ENCODE results near the gene GALNT14. TPM values are rescaled to one million over a fixed set of nuclear protein-coding genes. Genes with fewer than 3 reads are reported as not detected.

Gene GALNT14
- total RNA-seq, 1 experiment from 2014 or later, result 6.0 TPM

DNA sequence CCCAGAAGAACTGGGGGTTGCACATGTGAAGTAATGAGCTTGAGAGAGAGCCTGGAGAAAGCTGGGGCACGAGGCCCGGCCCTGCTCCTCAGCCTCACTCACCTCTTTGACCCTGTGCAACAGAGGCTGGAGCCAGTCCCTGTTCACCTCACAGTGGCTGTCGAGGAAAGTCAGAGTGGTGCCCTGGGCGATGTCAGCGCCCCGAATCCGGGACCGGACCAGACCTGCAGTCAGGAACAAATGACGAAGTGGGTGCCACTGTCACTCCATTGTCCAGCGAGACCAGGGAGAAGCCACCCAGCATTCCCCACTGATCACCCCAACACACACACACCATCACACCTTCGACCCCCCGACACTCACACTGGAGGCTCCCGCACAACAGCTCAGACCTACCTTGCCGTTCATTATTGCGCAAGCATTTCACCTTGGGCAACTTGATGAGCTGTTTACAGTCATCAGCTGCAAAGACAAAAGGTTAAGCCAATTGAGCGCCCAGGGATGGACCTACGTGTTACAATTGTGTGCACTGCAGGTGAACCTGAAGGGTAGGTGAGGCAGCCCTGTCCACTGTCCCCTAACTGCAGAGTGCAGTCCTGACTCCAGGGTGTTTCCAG, 182.6 kb downstream of the GALNT14 start:
- DNase-seq (ENCODE audit: low spot score) (no peak), ATAC-seq (no peak)
- POLR2A ChIA-PET, result no interaction called here
- Mint-ChIP-seq H3K4me1 (peaks cover 9% of the 10 kb centered on the region), H3K27me3 (ENCODE audit: low read depth) (no peaks in the 10 kb centered on the region; the same call in 1 of the 2 replicates), H3K36me3 (no peaks in the 10 kb centered on the region), H3K27ac (no peak overlapping the region), H3K4me3 (no peak overlapping the region), H3K9me3 (no peaks in the 10 kb centered on the region)
- TF ChIP-seq TEAD4 (CRISPR knock-in tag; IDR thresholded peaks at IDR 0.05) (no peak), ZNF671 (CRISPR knock-in tag; IDR thresholded peaks at IDR 0.05) (no peak), HMGA2 (CRISPR knock-in tag; IDR thresholded peaks at IDR 0.05) (no peak), SP1 (CRISPR knock-in tag; conservative IDR thresholded peaks at IDR 0.05) (no peak), NR3C1 (CRISPR knock-in tag; conservative IDR thresholded peaks at IDR 0.05; ENCODE audit: low read depth) (no peak)
- TF ChIP-seq, protein P1, sequence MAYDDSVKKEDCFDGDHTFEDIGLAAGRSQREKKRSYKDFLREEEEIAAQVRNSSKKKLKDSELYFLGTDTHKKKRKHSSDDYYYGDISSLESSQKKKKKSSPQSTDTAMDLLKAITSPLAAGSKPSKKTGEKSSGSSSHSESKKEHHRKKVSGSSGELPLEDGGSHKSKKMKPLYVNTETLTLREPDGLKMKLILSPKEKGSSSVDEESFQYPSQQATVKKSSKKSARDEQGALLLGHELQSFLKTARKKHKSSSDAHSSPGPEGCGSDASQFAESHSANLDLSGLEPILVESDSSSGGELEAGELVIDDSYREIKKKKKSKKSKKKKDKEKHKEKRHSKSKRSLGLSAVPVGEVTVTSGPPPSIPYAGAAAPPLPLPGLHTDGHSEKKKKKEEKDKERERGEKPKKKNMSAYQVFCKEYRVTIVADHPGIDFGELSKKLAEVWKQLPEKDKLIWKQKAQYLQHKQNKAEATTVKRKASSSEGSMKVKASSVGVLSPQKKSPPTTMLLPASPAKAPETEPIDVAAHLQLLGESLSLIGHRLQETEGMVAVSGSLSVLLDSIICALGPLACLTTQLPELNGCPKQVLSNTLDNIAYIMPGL (CRISPR knock-in tag; IDR thresholded peaks at IDR 0.05), result no peak
- TF ChIP-seq, protein P2, sequence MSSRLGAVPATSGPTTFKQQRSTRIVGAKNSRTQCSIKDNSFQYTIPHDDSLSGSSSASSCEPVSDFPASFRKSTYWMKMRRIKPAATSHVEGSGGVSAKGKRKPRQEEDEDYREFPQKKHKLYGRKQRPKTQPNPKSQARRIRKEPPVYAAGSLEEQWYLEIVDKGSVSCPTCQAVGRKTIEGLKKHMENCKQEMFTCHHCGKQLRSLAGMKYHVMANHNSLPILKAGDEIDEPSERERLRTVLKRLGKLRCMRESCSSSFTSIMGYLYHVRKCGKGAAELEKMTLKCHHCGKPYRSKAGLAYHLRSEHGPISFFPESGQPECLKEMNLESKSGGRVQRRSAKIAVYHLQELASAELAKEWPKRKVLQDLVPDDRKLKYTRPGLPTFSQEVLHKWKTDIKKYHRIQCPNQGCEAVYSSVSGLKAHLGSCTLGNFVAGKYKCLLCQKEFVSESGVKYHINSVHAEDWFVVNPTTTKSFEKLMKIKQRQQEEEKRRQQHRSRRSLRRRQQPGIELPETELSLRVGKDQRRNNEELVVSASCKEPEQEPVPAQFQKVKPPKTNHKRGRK (CRISPR knock-in tag; IDR thresholded peaks at IDR 0.05; ENCODE audit: borderline replicate concordance), result no peak
- TF ChIP-seq, protein P3, sequence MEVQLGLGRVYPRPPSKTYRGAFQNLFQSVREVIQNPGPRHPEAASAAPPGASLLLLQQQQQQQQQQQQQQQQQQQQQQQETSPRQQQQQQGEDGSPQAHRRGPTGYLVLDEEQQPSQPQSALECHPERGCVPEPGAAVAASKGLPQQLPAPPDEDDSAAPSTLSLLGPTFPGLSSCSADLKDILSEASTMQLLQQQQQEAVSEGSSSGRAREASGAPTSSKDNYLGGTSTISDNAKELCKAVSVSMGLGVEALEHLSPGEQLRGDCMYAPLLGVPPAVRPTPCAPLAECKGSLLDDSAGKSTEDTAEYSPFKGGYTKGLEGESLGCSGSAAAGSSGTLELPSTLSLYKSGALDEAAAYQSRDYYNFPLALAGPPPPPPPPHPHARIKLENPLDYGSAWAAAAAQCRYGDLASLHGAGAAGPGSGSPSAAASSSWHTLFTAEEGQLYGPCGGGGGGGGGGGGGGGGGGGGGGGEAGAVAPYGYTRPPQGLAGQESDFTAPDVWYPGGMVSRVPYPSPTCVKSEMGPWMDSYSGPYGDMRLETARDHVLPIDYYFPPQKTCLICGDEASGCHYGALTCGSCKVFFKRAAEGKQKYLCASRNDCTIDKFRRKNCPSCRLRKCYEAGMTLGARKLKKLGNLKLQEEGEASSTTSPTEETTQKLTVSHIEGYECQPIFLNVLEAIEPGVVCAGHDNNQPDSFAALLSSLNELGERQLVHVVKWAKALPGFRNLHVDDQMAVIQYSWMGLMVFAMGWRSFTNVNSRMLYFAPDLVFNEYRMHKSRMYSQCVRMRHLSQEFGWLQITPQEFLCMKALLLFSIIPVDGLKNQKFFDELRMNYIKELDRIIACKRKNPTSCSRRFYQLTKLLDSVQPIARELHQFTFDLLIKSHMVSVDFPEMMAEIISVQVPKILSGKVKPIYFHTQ (CRISPR knock-in tag; IDR thresholded peaks at IDR 0.05), result no peak
- TF ChIP-seq, protein P4, sequence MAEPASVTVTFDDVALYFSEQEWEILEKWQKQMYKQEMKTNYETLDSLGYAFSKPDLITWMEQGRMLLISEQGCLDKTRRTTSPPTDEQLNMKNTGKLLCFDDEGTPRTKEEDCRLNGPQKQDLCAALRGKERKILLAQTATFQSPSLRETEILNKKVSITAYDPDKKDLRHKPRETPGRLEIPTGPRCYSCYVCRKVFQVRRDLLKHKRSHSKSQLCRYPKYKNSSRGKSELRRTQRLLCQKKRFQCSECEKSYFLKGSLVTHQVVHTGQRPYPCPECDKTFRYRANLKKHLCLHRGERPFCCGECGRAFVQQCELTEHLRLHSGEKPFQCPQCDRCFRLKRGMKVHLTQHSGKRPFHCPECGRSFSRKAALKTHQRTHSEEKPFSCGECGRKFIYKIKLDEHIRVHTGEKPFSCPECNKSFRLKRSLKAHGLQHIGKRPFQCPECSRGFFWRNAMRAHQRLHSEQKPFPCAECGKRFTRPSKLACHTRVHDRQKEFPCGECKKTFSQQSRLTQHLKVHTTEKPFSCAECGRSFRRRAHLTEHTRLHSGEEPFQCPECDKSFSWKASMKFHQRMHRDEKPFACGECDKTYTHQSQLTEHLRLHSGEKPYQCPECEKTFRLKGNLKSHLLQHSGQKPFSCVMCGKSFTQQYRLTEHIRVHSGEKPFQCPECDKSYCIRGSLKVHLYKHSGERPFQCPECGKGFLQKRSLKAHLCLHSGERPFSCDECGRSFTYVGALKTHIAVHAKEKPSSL (CRISPR knock-in tag; conservative IDR thresholded peaks at IDR 0.05), result no peak
- CTCF ChIA-PET, result no interaction called here

DNA sequence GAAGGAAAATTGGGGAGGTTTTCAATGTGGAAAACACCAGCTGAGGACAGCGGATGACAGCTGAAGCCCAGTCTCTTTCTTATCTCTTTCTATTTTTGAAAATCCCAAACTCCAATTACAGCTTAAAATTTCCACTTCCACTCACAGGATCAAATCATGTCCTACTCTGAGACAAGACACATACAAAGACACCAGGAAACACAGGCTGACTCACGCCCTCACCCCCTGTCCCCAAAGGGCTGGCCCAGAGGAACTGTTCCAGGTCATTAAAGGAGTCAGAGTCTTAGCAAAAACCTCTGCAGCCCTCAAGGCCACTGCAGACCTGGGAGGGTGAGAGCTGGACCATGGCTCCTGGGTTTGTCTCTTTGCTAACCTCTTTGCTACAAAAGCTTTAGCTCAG, 187.9 kb downstream of the GALNT14 start:
- TF ChIP-seq CBFB (CRISPR knock-in tag; IDR thresholded peaks at IDR 0.05; ENCODE audit: low read depth), result no peak
- TF ChIP-seq, protein P5, sequence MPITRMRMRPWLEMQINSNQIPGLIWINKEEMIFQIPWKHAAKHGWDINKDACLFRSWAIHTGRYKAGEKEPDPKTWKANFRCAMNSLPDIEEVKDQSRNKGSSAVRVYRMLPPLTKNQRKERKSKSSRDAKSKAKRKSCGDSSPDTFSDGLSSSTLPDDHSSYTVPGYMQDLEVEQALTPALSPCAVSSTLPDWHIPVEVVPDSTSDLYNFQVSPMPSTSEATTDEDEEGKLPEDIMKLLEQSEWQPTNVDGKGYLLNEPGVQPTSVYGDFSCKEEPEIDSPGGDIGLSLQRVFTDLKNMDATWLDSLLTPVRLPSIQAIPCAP (CRISPR knock-in tag; IDR thresholded peaks at IDR 0.05), result no peak
- no peak for TF ChIP-seq FOXK1 (CRISPR knock-in tag; IDR thresholded peaks at IDR 0.05)
- TF ChIP-seq, protein P6, sequence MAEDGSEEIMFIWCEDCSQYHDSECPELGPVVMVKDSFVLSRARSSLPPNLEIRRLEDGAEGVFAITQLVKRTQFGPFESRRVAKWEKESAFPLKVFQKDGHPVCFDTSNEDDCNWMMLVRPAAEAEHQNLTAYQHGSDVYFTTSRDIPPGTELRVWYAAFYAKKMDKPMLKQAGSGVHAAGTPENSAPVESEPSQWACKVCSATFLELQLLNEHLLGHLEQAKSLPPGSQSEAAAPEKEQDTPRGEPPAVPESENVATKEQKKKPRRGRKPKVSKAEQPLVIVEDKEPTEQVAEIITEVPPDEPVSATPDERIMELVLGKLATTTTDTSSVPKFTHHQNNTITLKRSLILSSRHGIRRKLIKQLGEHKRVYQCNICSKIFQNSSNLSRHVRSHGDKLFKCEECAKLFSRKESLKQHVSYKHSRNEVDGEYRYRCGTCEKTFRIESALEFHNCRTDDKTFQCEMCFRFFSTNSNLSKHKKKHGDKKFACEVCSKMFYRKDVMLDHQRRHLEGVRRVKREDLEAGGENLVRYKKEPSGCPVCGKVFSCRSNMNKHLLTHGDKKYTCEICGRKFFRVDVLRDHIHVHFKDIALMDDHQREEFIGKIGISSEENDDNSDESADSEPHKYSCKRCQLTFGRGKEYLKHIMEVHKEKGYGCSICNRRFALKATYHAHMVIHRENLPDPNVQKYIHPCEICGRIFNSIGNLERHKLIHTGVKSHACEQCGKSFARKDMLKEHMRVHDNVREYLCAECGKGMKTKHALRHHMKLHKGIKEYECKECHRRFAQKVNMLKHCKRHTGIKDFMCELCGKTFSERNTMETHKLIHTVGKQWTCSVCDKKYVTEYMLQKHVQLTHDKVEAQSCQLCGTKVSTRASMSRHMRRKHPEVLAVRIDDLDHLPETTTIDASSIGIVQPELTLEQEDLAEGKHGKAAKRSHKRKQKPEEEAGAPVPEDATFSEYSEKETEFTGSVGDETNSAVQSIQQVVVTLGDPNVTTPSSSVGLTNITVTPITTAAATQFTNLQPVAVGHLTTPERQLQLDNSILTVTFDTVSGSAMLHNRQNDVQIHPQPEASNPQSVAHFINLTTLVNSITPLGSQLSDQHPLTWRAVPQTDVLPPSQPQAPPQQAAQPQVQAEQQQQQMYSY (CRISPR knock-in tag; IDR thresholded peaks at IDR 0.05), result no peak
- TF ChIP-seq NFYB (CRISPR knock-in tag; conservative IDR thresholded peaks at IDR 0.05; ENCODE audit: low read depth), result no peak
- TF ChIP-seq FOXJ3 (CRISPR knock-in tag; IDR thresholded peaks at IDR 0.05; ENCODE audit: borderline replicate concordance), result no peak
- no peak for TF ChIP-seq PRRX2 (CRISPR knock-in tag; IDR thresholded peaks at IDR 0.05)
- TF ChIP-seq ZNF396 (CRISPR knock-in tag; IDR thresholded peaks at IDR 0.05; ENCODE audit: borderline replicate concordance), result no peak
- TF ChIP-seq ZNF121 (CRISPR knock-in tag; IDR thresholded peaks at IDR 0.05), result no peak
- TF ChIP-seq, protein P1 (CRISPR knock-in tag; IDR thresholded peaks at IDR 0.05), result no peak
- TF ChIP-seq ESRRA (CRISPR knock-in tag; IDR thresholded peaks at IDR 0.05; ENCODE audit: borderline replicate concordance), result no peak
- TF ChIP-seq RELA (CRISPR knock-in tag; IDR thresholded peaks at IDR 0.05; ENCODE audit: borderline replicate concordance), result no peak
- H3K27ac Mint-ChIP-seq, result no peak overlapping the region
- no peak for DNase-seq (ENCODE audit: low spot score)
- no peak for ATAC-seq
- POLR2A ChIA-PET, result interaction anchor here (0.6 kb wide), 1 partner anchor 227 kb away, joined by 4 read pairs; no protein-coding TSS in a partner anchor
- H3K4me3 Mint-ChIP-seq, result no peak overlapping the region
- no peaks in the 10 kb centered on the region for H3K4me1 Mint-ChIP-seq
- peaks cover 10% of the 10 kb centered on the region for H3K36me3 Mint-ChIP-seq
- H3K27me3 Mint-ChIP-seq (ENCODE audit: low read depth), result no peaks in the 10 kb centered on the region; the same call in 1 of the 2 replicates
- H3K9me3 Mint-ChIP-seq, result peaks cover 31% of the 10 kb centered on the region
- CTCF ChIA-PET, result interaction anchor here (1.5 kb wide), 1 partner anchor 239 kb away, joined by 3 read pairs; no protein-coding TSS in a partner anchor
